Nephron progenitor cell (in vitro differentiated cells): ENCODE data around the gene JMJD1C.

Experiments
- DNase-seq: peaks from one replicate; pipeline ENCODE4 v3.0.0; 2021
- H3K27ac Mint-ChIP-seq: 2 replicates; pipeline ENCODE4 v1.8.0; 2021; ENCODE audit warnings: mild to moderate bottlenecking, moderate library complexity, mixed read lengths
- H3K27me3 Mint-ChIP-seq: 2 replicates; pipeline ENCODE4 v1.8.0; 2021; ENCODE audit warnings: mild to moderate bottlenecking, low read depth, mixed read lengths; ENCODE audit not compliant: poor library complexity
- H3K36me3 Mint-ChIP-seq: 2 replicates; pipeline ENCODE4 v1.8.0; 2021; ENCODE audit warnings: low read depth, mixed read lengths
- H3K4me1 Mint-ChIP-seq: 2 replicates; pipeline ENCODE4 v1.8.0; 2021; ENCODE audit warnings: mixed read lengths
- H3K4me3 Mint-ChIP-seq: 2 replicates; pipeline ENCODE4 v1.8.0; 2021; ENCODE audit warnings: mild to moderate bottlenecking, moderate library complexity, mixed read lengths
- H3K9me3 Mint-ChIP-seq: 2 replicates; pipeline ENCODE4 v1.8.0; 2021; ENCODE audit warnings: mild to moderate bottlenecking, moderate library complexity, mixed read lengths
- TF ChIP-seq, protein P1 (sequence below): fragments of 200-600 bp; sonication (generic); IDR thresholded peaks from 2 replicates; pipeline ENCODE4 v1.5.0; 2021; ENCODE audit warnings: antibody characterized with exemption

Gene JMJD1C

DNA sequence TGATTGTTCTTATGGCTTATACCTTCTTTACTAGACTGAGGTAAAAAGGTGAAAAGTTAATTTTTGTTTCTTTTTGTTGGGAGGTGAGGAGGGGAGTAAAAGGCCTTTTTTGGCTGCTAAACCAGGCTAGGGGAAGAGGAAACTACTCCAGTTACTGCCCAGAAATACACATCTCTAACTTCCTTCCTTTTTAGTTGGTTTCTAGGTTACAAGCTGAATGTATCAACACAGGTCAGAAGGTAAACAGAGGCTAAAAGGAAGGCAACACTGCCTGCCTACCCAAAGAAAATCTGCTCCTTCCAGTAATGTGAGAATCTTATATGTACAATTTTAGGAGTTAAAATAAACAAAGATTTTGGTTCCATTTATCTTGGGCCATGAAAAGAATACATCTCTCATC, 192.2 kb downstream of the JMJD1C start:
- DNase-seq: no peak
- no peaks in the 10 kb centered on the region for H3K9me3 Mint-ChIP-seq
- H3K4me1 Mint-ChIP-seq: peaks cover 18% of the 10 kb centered on the region
- H3K27ac Mint-ChIP-seq: peak overlapping the region; percentile 92
- H3K27me3 Mint-ChIP-seq: no peaks in the 10 kb centered on the region
- H3K4me3 Mint-ChIP-seq: no peak overlapping the region
- no peaks in the 10 kb centered on the region for H3K36me3 Mint-ChIP-seq
- TF ChIP-seq, protein P1, sequence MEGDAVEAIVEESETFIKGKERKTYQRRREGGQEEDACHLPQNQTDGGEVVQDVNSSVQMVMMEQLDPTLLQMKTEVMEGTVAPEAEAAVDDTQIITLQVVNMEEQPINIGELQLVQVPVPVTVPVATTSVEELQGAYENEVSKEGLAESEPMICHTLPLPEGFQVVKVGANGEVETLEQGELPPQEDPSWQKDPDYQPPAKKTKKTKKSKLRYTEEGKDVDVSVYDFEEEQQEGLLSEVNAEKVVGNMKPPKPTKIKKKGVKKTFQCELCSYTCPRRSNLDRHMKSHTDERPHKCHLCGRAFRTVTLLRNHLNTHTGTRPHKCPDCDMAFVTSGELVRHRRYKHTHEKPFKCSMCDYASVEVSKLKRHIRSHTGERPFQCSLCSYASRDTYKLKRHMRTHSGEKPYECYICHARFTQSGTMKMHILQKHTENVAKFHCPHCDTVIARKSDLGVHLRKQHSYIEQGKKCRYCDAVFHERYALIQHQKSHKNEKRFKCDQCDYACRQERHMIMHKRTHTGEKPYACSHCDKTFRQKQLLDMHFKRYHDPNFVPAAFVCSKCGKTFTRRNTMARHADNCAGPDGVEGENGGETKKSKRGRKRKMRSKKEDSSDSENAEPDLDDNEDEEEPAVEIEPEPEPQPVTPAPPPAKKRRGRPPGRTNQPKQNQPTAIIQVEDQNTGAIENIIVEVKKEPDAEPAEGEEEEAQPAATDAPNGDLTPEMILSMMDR: no peak

DNA sequence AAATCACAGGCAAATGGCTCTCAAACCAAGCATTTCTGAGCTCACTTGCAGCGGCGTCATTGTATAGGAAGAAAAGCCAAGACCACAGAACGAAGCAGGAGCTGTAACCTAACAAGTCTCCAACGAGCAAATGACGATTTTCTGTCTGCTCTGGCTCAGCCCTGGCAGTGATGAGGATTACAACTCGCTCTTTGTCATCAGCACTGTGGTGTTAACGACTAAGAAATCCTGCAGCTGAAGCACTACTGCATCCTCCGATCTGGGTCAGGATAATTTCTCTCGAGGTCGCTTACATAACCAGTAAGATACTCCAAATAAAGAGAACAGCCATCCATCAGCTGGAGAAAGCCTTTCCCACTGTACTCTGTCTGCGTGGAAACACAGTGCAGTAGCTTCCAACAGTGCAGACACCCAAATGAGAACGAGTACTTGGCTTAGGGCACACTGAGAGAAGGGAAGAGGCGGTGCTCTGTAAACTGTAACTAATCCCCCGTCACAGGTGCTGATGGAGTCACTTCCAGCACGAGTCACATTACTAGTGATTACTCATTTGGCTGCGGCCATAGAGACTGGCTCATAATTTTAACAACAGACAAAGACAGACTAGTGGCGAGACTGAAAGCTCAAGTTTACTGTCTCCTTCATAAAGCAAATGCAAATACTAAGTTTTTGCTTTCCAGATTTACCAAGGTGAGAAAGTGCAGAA, 196.8 kb downstream of the JMJD1C start:
- TF ChIP-seq, protein P1: no peak
- Mint-ChIP-seq H3K36me3 (peaks cover 1% of the 10 kb centered on the region), H3K27ac (peak overlapping the region; percentile 99), H3K4me3 (peak overlapping the region; percentile 98), H3K4me1 (peaks cover 20% of the 10 kb centered on the region), H3K9me3 (no peaks in the 10 kb centered on the region), H3K27me3 (peaks cover 3% of the 10 kb centered on the region)
- DNase-seq: peak; percentile 47

DNA sequence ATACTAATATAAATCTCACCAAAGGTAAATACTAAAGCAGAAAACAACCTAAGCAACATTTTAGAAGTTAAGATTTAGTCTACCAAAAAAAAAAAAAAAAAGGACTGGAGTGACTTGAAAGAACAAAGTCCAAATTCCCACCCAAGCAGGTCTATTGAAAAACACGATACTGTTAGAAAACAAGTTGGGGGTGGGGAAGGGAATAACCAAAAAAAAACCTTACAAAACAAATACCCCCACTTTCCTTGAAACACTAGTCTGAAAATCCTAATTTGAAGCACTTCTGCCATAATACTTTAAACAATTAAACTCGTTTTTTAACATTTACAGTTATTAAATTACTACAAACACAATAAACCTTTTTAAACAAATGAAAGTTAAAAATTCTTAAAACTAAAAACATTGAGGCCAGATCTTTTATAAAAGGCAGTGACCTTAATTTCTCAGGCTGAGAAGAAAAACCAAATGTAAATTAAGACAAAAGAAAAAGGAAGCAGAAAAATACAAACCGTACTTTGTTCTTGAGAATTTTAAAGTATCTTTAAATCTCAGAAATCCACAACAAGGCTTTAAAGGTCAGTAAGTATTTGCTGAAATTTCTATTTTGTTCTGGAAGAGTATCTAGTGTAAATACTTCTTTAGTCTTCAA, 197.5 kb downstream of the JMJD1C start:
- Mint-ChIP-seq H3K27me3 (peaks cover 3% of the 10 kb centered on the region), H3K9me3 (no peaks in the 10 kb centered on the region), H3K36me3 (peaks cover 7% of the 10 kb centered on the region), H3K4me3 (peak overlapping the region; percentile 98), H3K4me1 (peaks cover 13% of the 10 kb centered on the region), H3K27ac (peak overlapping the region; percentile 99)
- DNase-seq: no peak
- TF ChIP-seq, protein P1: no peak

DNA sequence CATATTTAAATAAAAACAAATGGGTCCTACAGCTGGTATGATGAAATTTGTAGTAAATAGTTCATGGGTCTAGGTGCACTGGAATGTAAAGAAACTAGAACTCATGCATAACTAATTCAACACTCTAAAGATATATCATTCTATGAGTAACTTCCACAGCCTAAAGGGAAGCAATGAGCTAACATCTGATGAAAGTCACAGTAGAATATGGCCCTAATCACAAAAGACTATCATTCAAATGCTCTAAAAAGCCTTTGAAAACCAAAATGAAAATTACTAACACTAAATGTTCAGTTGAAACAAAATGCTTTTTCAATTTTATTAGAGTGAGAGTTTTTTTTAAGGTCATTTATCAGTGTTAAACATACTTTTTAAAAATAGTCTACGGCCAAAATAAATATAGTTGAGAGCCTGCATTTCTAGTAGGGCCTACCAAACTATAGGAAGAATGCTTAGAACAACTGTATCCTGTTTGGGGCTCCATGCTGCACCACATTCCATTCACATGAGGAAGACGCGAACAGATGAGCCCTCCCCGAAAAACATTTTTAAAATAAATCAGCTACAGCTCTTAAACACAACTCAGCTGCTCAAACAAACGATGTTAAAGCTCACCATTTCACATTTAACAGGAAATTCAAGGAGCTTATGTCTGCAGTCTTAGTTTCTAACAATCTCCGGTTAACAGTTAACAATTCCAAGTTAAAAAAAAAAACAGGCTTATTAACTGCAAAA, 198.2 kb downstream of the JMJD1C start:
- peak overlapping the region; percentile 99 for H3K27ac Mint-ChIP-seq
- peak overlapping the region; percentile 98 for H3K4me3 Mint-ChIP-seq
- no peaks in the 10 kb centered on the region for H3K9me3 Mint-ChIP-seq
- TF ChIP-seq, protein P1: no peak
- H3K27me3 Mint-ChIP-seq: peaks cover 3% of the 10 kb centered on the region
- peaks cover 19% of the 10 kb centered on the region for H3K4me1 Mint-ChIP-seq
- DNase-seq: no peak
- peaks cover 14% of the 10 kb centered on the region for H3K36me3 Mint-ChIP-seq

- TF ChIP-seq, protein P1: no peak
- DNase-seq: no peak
Measured at GRCh38 chr10:63266391-63267316, 199.1 kb downstream of the JMJD1C start.

More at GRCh38 chr10:63266391-63267316, 199.1 kb downstream of the JMJD1C start:
- Mint-ChIP-seq H3K4me3 (peak overlapping the region; percentile 98), H3K9me3 (no peaks in the 10 kb centered on the region), H3K36me3 (peaks cover 22% of the 10 kb centered on the region), H3K27me3 (peaks cover 3% of the 10 kb centered on the region), H3K27ac (peak overlapping the region; percentile 87), H3K4me1 (peaks cover 25% of the 10 kb centered on the region)
